ENCODE measurements around the gene SPAAR. TPM values are rescaled to one million over a fixed set of nuclear protein-coding genes. Genes with fewer than 3 reads are reported as not detected.
"Not testable (repeated sequence)": the region's sequence is repeated elsewhere in the genome, so short reads cannot be mapped to it uniquely, and the experiment has no call there.

SPAAR gene
- total and polyA plus RNA-seq, 7 donors = 2.5 to 4.6 (median 3.6) TPM

DNA sequence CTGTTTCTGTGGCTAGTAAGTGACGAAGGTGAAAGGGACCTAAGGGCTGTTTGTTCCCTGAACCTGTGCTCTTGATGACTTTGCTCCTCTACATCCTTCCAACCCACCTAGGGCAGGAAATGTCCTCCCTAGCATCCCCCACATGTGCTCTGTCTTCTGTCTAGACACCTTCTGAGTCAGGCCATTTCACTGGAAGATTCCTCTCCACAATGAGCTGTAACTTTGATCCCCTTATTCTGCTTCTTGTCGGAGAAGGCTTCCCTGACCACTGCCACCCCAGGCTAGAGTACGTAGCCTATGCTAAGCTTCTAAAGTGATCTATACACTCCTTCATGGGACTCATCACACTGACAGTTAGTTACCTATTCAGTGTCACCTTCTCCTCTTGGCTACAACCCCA lies 21.7 kb downstream of the SPAAR start:
- H3K9me3 ChIP-seq = no peaks in the 10 kb centered on the region
- H3K4me3 ChIP-seq = no peak overlapping the region
- H3K27ac ChIP-seq = no peak overlapping the region
- no peak for ATAC-seq
- no peaks in the 10 kb centered on the region for H3K36me3 ChIP-seq (ENCODE audit: insufficient read depth in 1 of 2, low read depth in 1 of 2)
- no peak for DNase-seq
- 94 to 99% (median 97%) methylated on average over 3 of the region's 3 CpGs for WGBS, 3 donors
- peaks cover 0 to 2% (median 0%) of the 10 kb centered on the region in 3 donors for H3K27me3 ChIP-seq (ENCODE audit: insufficient read depth in 3 of 3, low read length in 2 of 3)
- no peaks in the 10 kb centered on the region for H3K4me1 ChIP-seq
- TF ChIP-seq, protein P1, sequence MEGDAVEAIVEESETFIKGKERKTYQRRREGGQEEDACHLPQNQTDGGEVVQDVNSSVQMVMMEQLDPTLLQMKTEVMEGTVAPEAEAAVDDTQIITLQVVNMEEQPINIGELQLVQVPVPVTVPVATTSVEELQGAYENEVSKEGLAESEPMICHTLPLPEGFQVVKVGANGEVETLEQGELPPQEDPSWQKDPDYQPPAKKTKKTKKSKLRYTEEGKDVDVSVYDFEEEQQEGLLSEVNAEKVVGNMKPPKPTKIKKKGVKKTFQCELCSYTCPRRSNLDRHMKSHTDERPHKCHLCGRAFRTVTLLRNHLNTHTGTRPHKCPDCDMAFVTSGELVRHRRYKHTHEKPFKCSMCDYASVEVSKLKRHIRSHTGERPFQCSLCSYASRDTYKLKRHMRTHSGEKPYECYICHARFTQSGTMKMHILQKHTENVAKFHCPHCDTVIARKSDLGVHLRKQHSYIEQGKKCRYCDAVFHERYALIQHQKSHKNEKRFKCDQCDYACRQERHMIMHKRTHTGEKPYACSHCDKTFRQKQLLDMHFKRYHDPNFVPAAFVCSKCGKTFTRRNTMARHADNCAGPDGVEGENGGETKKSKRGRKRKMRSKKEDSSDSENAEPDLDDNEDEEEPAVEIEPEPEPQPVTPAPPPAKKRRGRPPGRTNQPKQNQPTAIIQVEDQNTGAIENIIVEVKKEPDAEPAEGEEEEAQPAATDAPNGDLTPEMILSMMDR (IDR thresholded peaks at IDR 0.05) = no peak
- intact Hi-C loops (cut with DNase I) = no loop called here

DNA sequence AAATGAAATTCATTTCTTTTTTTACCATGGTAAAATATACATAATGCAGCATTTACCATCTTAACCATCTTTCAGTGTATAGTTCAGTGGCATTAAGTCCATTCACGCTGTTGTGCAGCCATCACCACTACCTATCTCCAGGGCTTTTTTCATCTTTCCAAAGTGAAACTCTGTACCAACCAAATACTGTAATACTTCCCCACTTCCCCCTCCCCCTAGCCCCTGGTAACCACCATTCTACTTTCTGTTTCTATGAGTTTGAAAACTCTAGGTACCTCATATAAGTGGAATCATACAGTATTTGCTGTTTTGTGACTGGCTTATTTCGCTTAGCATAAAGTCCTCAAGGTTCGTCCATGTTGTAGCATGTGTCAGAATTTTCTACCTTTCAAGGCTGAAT lies 23.4 kb downstream of the SPAAR start:
- WGBS, 3 donors = 93 to 100% (median 93%) methylated on average over 3 of the region's 3 CpGs
- intact Hi-C loops (cut with DNase I) = no loop called here
- DNase-seq (no peak), ATAC-seq (no peak)
- Histone ChIP-seq H3K27ac (no peak overlapping the region), H3K4me3 (no peak overlapping the region), H3K27me3 (ENCODE audit: insufficient read depth in 3 of 3, low read length in 2 of 3) (peaks cover 0 to 2% (median 0%) of the 10 kb centered on the region in 3 donors), H3K9me3 (no peaks in the 10 kb centered on the region), H3K4me1 (no peaks in the 10 kb centered on the region), H3K36me3 (ENCODE audit: insufficient read depth in 1 of 2, low read depth in 1 of 2) (no peaks in the 10 kb centered on the region)
- TF ChIP-seq, protein P1 (IDR thresholded peaks at IDR 0.05) = no peak

- no peaks in the 10 kb centered on the region for H3K36me3 ChIP-seq (ENCODE audit: insufficient read depth in 1 of 2, low read depth in 1 of 2)
- no peak overlapping the region for H3K27ac ChIP-seq
- H3K4me1 ChIP-seq = no peaks in the 10 kb centered on the region
- DNase-seq (no peak), ATAC-seq (no peak)
- intact Hi-C loops (cut with DNase I) = no loop called here
- no peaks in the 10 kb centered on the region for H3K9me3 ChIP-seq
- WGBS, 3 donors = 77 to 84% (median 79%) methylated on average over 4 of the region's 4 CpGs
- H3K27me3 ChIP-seq (ENCODE audit: insufficient read depth in 3 of 3, low read length in 2 of 3) = peaks cover 0 to 2% (median 0%) of the 10 kb centered on the region in 3 donors
- TF ChIP-seq, protein P1 (IDR thresholded peaks at IDR 0.05) = no peak
- H3K4me3 ChIP-seq = no peak overlapping the region
Measured at GRCh38 chr9:35933550-35934067, 24.3 kb downstream of the SPAAR start.

DNA sequence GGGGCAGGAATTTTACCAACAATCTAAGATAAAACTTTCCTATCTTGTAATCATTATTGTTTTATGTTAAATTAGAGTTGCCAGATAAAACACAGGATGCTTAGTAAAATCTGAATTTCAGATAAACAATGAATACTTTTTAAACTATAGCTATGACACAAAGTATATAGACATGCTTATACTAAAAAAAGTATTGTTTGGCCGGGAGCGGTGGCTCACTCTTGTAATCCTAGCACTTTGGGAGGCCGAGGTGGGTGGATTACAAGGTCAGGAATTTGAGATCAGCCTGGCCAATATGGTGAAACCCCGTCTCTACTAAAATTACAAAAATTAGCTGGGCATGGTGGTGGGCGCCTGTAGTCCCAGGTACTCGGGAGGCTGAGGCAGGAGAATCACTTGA lies 24.8 kb downstream of the SPAAR start:
- H3K27me3 ChIP-seq (ENCODE audit: insufficient read depth in 3 of 3, low read length in 2 of 3); H3K36me3 ChIP-seq (ENCODE audit: insufficient read depth in 1 of 2, low read depth in 1 of 2); intact Hi-C loops (cut with DNase I); H3K4me3 ChIP-seq; ATAC-seq; DNase-seq; H3K27ac ChIP-seq; H3K9me3 ChIP-seq; H3K4me1 ChIP-seq: not testable (repeated sequence)
- WGBS, 3 donors = 82 to 87% (median 86%) methylated on average over 6 of the region's 6 CpGs

DNA sequence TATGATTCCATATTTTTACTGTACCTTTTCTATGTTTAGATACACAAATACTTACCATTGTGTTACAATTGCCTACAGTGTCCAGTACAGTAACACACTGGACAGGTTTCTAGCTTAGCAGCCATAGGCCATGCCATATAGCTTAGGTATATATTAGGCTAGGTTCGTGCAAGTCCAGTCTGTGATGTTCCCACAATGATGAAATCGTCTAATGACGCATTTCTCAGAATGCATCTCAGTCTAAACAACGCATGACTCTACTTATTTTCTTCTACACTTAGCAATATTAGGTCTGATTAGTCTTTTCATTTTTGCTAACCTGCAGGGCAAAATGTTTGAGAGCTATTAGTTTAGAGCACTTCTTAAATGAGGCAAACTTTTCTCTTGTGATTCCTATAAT lies 26.0 kb downstream of the SPAAR start:
- no peaks in the 10 kb centered on the region for H3K9me3 ChIP-seq
- no peak for ATAC-seq

More for the DNA sequence above, 26.0 kb downstream of the SPAAR start:
- Histone ChIP-seq H3K36me3 (ENCODE audit: insufficient read depth in 1 of 2, low read depth in 1 of 2) (no peaks in the 10 kb centered on the region), H3K4me3 (no peak overlapping the region), H3K27me3 (ENCODE audit: insufficient read depth in 3 of 3, low read length in 2 of 3) (peaks cover 0 to 2% (median 0%) of the 10 kb centered on the region in 3 donors), H3K27ac (no peak overlapping the region), H3K4me1 (no peaks in the 10 kb centered on the region)
- intact Hi-C loops (cut with DNase I) = no loop called here
- DNase-seq = no peak
- TF ChIP-seq, protein P1 (IDR thresholded peaks at IDR 0.05) = no peak
- 95 to 97% (median 95%) methylated on average over 4 of the region's 4 CpGs for WGBS, 3 donors
